DMS114 treated with DMSO at 0.1 percent for 48 hours (cell line): Measurements from ENCODE around the gene XG.
"Not testable (repeated sequence)": the region's sequence is repeated elsewhere in the genome, so short reads cannot be mapped to it uniquely, and the experiment has no call there.

Experiments used
- DNase-seq: peaks from one replicate; lab custom pipeline; 2025; ENCODE audit not compliant: unreplicated experiment; lab: John Stamatoyannopoulos, UW

The XG gene

GRCh38 chrX:2732649-2733048 lies 19.2 kb upstream of the XG start:
- no peak for DNase-seq

- DNase-seq, result no peak
These were observed 18.6 kb upstream of the XG start for GRCh38 chrX:2733286-2733685.

GRCh38 chrX:2735270-2735669 lies 16.6 kb upstream of the XG start:
- no peak for DNase-seq

- no peak for DNase-seq
These were observed 11.2 kb upstream of the XG start for GRCh38 chrX:2740672-2741071.

GRCh38 chrX:2741386-2741785 lies 10.5 kb upstream of the XG start:
- no peak for DNase-seq

DNA sequence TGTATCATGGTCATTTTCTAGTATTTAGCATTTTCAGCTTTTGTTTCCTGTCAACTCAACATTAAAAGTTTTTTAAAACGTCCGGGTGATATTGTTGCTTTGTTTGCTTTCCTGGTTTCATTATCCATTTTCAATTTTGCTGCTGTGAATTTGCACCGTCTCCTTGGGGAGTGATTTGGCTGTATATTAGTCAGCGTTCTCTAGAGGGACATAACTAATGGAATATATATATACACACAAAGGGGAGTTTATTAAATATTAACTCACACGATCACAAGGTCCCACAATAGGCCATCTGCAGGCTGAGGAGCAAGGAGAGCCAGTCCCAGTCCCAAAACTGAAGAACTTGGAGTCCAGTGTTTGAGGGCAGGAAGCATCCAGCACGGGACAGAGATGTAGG lies 5.6 kb upstream of the XG start:
- DNase-seq, result not testable (repeated sequence)

DNA sequence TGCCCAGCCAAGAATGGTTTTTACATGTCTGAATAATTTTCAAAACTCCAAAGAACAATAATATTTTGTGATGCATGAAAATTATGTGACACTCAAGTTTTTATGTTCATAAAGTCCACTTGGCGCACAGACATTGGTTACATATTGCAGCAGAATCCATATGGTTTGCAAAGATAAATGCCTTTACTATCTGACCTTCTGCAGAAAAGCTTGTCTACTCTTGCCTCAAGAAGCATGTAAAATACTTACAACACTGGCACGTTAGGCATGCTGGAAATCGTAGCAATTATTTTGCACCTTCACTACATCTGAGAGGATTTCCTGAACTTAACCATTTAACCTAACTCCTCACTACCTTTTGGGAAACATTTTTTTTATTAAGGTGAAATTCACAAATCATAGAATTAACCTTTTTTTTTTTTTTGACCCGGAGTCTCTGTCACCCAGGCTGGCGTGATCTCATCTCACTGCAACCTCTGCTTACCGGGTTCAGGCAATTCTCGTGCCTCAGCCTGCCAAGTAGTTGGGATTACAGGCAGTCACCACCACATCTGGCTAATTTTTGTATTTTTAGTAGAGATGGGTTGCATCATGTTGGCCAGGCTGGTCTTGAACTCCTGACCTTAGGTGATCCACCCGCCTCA lies 3.5 kb upstream of the XG start:
- no peak for DNase-seq

- DNase-seq, result no peak
These were observed 3.0 kb upstream of the XG start for GRCh38 chrX:2748815-2749188.

- no peak for DNase-seq
These were observed 549 bp upstream of the XG start for GRCh38 chrX:2751291-2751690.

- not testable (repeated sequence) for DNase-seq
These were observed 601 bp downstream of the XG start for GRCh38 chrX:2752441-2752840.

DNA sequence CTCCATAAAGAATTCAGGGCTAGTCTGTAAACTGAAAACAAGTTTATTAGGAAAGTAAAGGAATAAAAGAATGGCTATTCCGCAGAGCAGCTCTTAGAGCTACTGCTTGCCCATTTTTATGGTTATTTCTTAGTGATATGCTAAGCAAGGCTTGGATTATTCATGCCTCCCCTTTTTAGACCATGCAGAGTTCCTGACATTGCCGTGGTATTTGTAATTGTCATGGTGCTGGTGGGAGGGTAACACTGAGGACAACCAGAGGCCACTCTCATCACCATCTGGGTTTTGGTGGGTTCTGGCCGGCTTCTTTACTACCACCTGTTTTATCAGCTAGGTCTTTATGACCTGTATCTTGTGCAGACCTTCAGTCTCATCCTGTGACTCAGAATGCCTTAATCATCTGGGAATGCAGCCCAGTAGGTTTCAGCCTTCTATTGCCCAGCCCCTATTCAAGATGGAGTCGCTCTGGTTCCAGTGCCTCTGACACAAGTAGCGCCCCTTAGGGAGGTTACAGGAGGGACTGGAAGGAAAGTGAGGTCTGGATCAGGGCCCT lies 3.4 kb downstream of the XG start:
- not testable (repeated sequence) for DNase-seq

DNA sequence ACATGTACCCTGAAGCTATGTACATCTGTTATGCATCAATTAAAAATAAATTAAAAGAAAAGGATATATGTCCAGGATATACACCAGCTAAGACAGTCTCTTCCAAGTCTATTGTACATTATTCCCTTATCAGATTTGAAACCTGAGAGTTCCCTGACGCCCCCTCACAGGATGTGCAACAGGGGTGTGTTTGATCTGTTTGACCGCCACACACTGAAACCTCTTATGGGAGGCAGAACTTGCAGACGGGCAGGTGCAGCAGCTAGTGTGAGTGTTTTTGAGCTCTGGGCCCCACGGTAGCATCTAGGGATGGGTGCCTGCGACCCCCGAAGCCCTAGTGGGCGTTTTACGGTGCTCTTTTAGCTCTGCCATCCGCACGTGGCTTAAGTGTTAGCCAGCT lies 4.7 kb downstream of the XG start:
- DNase-seq, result no peak

DNA sequence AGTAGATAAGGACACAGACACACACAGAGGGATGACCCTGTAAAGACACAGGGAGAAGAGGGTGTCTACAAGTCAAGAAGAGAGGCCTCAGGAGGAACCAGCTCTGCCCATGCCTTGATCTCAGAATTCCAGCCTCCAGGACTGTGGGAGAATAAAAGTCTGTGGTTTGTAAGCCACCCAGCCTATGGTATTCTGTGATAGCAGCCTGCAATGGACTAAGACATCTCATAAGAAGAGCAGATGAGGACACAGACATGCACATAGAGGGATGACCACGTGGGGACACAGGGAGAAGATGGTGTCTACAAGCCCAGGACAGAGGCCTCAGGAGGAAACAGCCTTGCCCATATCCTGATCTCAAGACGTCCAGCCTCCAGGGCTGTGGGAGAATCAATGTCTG lies 9.4 kb downstream of the XG start:
- DNase-seq, result no peak

GRCh38 chrX:2762671-2763070 lies 10.8 kb downstream of the XG start:
- not testable (repeated sequence) for DNase-seq

DNA sequence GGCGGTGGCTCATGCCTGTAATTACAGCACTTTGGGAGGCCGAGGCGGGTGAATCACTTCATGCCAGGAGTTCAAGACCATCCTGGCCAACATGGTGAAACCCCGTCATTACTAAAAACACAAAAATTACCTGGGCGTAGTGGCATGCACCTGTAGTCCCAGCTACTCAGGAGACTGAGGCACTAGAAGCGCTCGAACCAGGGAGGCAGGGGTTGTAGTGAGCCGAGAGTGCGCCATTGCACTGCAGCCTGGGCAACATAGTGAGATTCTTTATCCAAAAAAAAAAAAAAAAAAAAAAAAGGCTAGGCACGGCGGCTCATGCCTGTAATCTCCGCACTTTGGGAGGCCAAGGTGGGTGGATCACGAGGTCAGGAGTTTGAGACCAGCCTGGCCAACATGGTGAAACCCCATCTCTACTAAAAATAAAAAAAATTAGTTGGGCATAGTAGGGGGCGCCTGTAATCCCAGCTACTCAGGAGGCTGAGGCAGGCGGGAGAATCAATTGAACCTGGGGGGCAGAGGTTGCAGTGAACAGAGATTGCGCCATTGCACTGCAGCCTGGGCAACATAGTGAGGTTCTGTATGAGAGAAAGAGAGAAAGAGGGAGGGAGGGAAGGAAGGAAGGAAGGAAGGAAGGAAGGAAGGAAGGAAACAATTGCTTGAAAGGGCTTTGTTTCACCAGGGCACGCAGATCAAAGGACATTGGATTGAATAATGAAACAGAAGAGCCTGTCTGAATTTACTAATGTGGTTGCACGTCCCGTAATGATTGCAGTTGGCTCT lies 13.1 kb downstream of the XG start:
- not testable (repeated sequence) for DNase-seq

- no peak for DNase-seq
These were observed 13.7 kb downstream of the XG start for GRCh38 chrX:2765549-2765830.

DNA sequence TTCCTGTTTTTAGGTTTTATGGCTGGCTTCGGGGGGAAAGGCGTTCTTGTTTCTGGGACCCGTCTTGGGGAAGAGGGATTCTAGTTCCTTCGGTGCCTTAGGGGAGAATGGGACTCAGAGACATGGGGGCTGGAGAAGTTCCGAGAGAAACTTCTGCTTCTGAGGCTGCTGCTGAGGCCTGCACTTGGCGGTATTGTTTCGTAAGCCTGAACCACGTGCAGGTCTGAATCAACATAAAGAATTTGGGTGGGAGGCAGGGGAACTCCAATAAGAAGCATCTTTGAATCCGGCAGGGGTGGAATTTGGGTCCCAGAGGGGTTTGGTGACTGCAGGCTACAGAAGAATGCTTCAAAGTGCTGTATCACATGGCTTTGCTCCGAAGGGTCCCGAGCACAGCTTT lies 15.1 kb downstream of the XG start:
- DNase-seq, result no peak

DNA sequence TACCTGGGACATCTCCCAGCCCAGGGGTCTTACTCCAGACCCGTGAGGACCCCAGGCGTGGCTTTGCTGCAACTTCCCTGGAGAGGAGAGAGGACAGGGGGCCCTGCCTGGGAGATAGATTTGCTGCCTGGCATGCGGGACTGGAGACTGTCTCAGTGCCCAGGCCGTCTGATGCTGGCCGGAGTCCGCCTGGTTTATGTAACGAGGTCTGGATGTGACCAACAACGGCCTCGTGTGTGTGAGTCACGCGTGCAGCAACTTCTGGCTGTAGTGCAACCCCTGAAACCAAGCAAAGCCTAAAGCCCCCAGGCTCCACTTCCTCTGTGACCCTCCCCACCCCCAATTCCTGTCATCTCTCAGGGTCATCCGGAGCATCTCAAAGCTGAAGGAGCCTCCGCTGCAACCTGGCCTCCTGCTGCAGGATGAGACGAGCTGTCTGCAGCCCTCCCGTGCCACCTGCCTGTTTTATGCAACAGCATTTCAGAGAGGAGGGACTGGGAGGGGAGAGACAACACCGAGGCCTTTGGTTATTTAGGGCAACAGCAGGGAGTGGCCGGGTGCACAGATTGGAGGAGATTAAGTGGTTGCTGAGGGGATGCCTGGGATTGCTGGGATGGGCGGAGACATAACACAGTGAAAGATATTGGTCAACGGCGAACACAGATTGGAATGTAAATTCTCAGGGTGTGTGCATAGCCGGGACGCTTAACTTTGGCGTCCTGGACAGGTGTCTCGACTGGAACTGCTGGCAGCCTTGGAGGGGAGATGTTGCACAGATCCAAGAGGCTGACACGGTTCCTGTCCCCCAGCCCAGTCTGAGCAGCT lies 16.0 kb downstream of the XG start:
- DNase-seq, result no peak

DNA sequence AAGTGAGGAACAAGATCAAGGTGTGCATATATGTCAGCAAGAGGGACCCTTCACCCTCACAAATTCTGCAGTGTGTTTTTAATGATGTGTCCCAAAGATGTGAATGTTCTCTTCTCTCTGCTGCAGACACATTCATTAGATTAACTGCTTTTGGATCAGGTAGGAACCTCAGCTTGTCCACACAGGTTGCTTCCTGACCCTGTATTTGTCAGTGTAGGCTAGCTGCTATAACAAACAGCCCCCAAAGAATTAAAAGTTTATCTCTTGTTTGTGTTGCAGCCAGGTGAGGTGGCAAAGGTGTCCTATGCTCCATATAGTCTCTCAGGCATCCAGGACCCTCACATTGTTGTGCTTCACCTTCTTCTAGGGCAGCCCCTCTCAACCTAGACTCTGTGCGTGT lies 17.8 kb downstream of the XG start:
- DNase-seq, result no peak

GRCh38 chrX:2773166-2774055 lies 21.6 kb downstream of the XG start:
- not testable (repeated sequence) for DNase-seq

DNA sequence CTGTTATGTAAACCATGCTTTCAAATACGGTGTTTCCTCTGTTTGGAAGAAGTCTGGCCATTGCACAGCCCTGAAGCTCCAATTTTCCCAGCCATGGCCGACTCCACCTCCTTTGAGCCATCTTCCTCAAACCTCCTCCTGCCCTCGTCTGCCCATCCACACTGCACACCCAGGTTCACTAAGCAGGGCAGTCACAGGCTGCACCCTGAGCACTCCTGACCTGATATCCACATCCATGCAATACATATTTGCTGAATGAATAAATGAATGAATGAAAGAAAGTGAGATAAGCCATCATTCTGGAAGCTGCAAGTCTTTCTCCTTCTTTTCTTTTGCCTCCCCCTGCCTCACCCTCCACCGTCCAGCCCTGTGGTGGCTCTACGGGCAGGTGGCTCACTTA lies 22.2 kb downstream of the XG start:
- no peak for DNase-seq
